ENCODE measurements around the gene ARL5A. TPM values are rescaled to one million over a fixed set of nuclear protein-coding genes. Genes with fewer than 3 reads are reported as not detected.

The ARL5A gene
- total and polyA plus RNA-seq, 2 of the 4 experiments (the other 2 are of a cell fraction), result 22.3 to 45.5 TPM

DNA sequence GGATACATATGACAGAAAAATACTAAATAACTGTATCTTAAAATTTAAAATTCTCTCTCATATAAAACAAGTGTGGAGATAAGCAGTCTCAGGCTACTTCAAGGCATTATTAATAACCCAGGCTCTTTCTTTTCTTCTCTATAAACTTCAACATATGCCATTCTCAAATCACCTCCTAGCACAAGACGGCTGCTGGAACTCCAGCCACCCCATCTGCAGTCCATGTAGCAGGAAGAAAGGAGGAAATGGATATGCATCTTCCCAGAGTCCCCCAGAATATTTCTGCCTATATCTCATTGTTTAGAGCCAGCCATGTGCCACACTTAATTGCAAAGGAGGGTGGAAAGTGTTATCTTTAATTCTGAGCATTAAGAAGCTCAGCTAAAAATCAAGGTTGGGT lies 58.6 kb downstream of the ARL5A start:
- Histone ChIP-seq H3K4me1 (ENCODE audit: control insufficient read depth, insufficient read depth, low read length) (peaks cover 4% of the 10 kb centered on the region), H2AK9ac (replicated peaks; ENCODE audit: low read depth, low read length, poor library complexity) (no peak overlapping the region), H2BK20ac (ENCODE audit: low read depth, low read length) (no peak overlapping the region), H4K8ac (ENCODE audit: low read depth in 2 of 2, low read length in 2 of 2) (no peak overlapping the region), H3K27ac (ENCODE audit: insufficient read depth, low read length) (no peak overlapping the region), H3K36me3 (ENCODE audit: control insufficient read depth, insufficient read depth, low read length) (no peaks in the 10 kb centered on the region), H3K9ac (ENCODE audit: low read depth, low read length) (no peak overlapping the region), H3K4ac (ENCODE audit: low read depth, low read length) (no peak overlapping the region), H4K91ac (ENCODE audit: insufficient read depth, low read depth, low read length) (no peak overlapping the region), H4K20me1 (ENCODE audit: insufficient read depth, low read length) (no peaks in the 10 kb centered on the region), H2AK5ac (ENCODE audit: low read depth, low read length) (no peak overlapping the region), H3K23ac (ENCODE audit: low read depth, low read length) (no peak overlapping the region), H2BK15ac (ENCODE audit: low read depth, low read length) (no peak overlapping the region), H3K9me1 (ENCODE audit: insufficient read depth, low read length) (peaks cover 7% of the 10 kb centered on the region), H3K4me3 (ENCODE audit: insufficient read depth, low read depth, low read length) (no peak overlapping the region), H3K56ac (ENCODE audit: extremely low read depth, insufficient read depth, low read length) (no peak overlapping the region), H3K9me3 (ENCODE audit: control insufficient read depth, insufficient read depth, low read length) (no peaks in the 10 kb centered on the region), H2BK120ac (ENCODE audit: low read depth, low read length) (no peak overlapping the region), H3K4me2 (ENCODE audit: low read depth, low read length) (no peak overlapping the region), H4K5ac (ENCODE audit: low read depth, low read length) (no peak overlapping the region), H2BK5ac (ENCODE audit: low read depth, low read length, poor library complexity, severe bottlenecking) (no peak overlapping the region), H2AFZ (replicated peaks; ENCODE audit: low read length, poor library complexity) (no peak overlapping the region), H3K18ac (ENCODE audit: low read depth, low read length) (no peak overlapping the region), H3K27me3 (ENCODE audit: control insufficient read depth, insufficient read depth, low read length) (no peaks in the 10 kb centered on the region), H3K14ac (replicated peaks; ENCODE audit: low read depth, low read length) (no peak overlapping the region), H3K79me1 (ENCODE audit: low read depth in 1 of 2, low read length in 2 of 2) (no peaks in the 10 kb centered on the region)
- ATAC-seq (ENCODE audit: low read depth) (no peak), DNase-seq (no peak)
- in situ Hi-C loops (cut with MboI; ENCODE audit: low sequenced_read_pairs) (no loop called here), intact Hi-C loops (cut with micrococcal nuclease) (loop anchor here (5.0 kb wide), 2 partner anchors 58 to 1523 kb away; partner anchors contain the start of gene ARL5A), dilution Hi-C loops (cut with HindIII; ENCODE audit: low sequenced_read_pairs, unreplicated experiment) (no loop called here)
- WGBS, 2 experiments (ENCODE audit: extremely low coverage in 2 of 2, insufficient read length in 1 of 2), result no CpG with 5 or more reads among the region's 1 CpG
- TF ChIP-seq BHLHE40 (IDR thresholded peaks at IDR 0.05; ENCODE audit: low read depth, low read length), result no peak
- TF ChIP-seq, protein P1, sequence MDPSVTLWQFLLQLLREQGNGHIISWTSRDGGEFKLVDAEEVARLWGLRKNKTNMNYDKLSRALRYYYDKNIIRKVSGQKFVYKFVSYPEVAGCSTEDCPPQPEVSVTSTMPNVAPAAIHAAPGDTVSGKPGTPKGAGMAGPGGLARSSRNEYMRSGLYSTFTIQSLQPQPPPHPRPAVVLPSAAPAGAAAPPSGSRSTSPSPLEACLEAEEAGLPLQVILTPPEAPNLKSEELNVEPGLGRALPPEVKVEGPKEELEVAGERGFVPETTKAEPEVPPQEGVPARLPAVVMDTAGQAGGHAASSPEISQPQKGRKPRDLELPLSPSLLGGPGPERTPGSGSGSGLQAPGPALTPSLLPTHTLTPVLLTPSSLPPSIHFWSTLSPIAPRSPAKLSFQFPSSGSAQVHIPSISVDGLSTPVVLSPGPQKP (IDR thresholded peaks at IDR 0.05; ENCODE audit: borderline replicate concordance, low read depth, low read length), result no peak
- TF ChIP-seq POLR2A (IDR thresholded peaks at IDR 0.05; ENCODE audit: low read depth, low read length), result no peak
- no peak for TF ChIP-seq MAFK (IDR thresholded peaks at IDR 0.05; ENCODE audit: low read depth, low read length)
- TF ChIP-seq CEBPB (IDR thresholded peaks at IDR 0.05; ENCODE audit: low read depth, low read length), result no peak
- TF ChIP-seq MAZ (IDR thresholded peaks at IDR 0.05; ENCODE audit: borderline replicate concordance, low read depth, low read length), result no peak
- TF ChIP-seq, protein P2, sequence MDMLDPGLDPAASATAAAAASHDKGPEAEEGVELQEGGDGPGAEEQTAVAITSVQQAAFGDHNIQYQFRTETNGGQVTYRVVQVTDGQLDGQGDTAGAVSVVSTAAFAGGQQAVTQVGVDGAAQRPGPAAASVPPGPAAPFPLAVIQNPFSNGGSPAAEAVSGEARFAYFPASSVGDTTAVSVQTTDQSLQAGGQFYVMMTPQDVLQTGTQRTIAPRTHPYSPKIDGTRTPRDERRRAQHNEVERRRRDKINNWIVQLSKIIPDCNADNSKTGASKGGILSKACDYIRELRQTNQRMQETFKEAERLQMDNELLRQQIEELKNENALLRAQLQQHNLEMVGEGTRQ (IDR thresholded peaks at IDR 0.05; ENCODE audit: low read depth, low read length), result no peak
- TF ChIP-seq, protein P3, sequence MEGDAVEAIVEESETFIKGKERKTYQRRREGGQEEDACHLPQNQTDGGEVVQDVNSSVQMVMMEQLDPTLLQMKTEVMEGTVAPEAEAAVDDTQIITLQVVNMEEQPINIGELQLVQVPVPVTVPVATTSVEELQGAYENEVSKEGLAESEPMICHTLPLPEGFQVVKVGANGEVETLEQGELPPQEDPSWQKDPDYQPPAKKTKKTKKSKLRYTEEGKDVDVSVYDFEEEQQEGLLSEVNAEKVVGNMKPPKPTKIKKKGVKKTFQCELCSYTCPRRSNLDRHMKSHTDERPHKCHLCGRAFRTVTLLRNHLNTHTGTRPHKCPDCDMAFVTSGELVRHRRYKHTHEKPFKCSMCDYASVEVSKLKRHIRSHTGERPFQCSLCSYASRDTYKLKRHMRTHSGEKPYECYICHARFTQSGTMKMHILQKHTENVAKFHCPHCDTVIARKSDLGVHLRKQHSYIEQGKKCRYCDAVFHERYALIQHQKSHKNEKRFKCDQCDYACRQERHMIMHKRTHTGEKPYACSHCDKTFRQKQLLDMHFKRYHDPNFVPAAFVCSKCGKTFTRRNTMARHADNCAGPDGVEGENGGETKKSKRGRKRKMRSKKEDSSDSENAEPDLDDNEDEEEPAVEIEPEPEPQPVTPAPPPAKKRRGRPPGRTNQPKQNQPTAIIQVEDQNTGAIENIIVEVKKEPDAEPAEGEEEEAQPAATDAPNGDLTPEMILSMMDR (conservative IDR thresholded peaks at IDR 0.05; ENCODE audit: low read depth, low read length), result no peak
- no peak for TF ChIP-seq RCOR1 (IDR thresholded peaks at IDR 0.05; ENCODE audit: insufficient replicate concordance, low read length)
- no peak for TF ChIP-seq FOS (IDR thresholded peaks at IDR 0.05; ENCODE audit: low read depth, low read length)
- no peak for TF ChIP-seq MXI1 (IDR thresholded peaks at IDR 0.05; ENCODE audit: borderline replicate concordance, low read depth, low read length)
- no peak for TF ChIP-seq NFE2L2 (IDR thresholded peaks at IDR 0.05; ENCODE audit: low read depth, low read length)
- no peak for TF ChIP-seq SMC3 (IDR thresholded peaks at IDR 0.05; ENCODE audit: low read depth, low read length)
- no peak for TF ChIP-seq RFX5 (IDR thresholded peaks at IDR 0.05; ENCODE audit: low read depth, low read length)
- TF ChIP-seq RAD21 (IDR thresholded peaks at IDR 0.05; ENCODE audit: low read length), result no peak
- no TSS peak for BruUV-seq (replicated peaks)
- CTCF ChIA-PET, result no interaction called here
- POLR2A ChIA-PET (ENCODE audit: unreplicated experiment), result no interaction called here

Measured in IMR-90 (cell line).